Left lobe of liver (tissue), 2 donors: ENCODE measurements around the gene COPS6. TPM values are rescaled to one million over a fixed set of nuclear protein-coding genes. Genes with fewer than 3 reads are reported as not detected.
A peak's percentile ranks its signal among the peaks of the same experiment; 100 is the strongest.

ENCODE experiments used
- ATAC-seq: fragments of 200-7000 bp; cut with Tn5 transposase; one replicate; pipeline ENCODE4 v1.9.1; 2020; ENCODE audit warnings: mild to moderate bottlenecking, moderate library complexity
- DNase-seq: peaks from one replicate; pipeline ENCODE4 v3.0.0-alpha.2; 2020; ENCODE audit warnings: low spot score
- total RNA-seq: library from RNA; stranded (reverse); gene quantifications from one replicate; pipeline ENCODE4 v1.2.1, GENCODE V29; 2021
- donor health status: DM: no; HTN: no; CAD: no; lungs with moderate emphysema.
- donor health status: DM: no; HTN: yes; CAD: no.

COPS6 gene
- 42.6 TPM for total RNA-seq

- ATAC-seq (peak; percentile 89), DNase-seq (peak; percentile 86)
These were observed at the start of gene COPS6 for GRCh38 chr7:100088621-100089457. COPS6 (plus strand) TSS chr7:100088969; CDS start chr7:100088991, 22 bp downstream.

- ATAC-seq (no peak), DNase-seq (no peak)
These were observed 48.2 kb upstream of the COPS6 start for GRCh38 chr7:100040575-100040974.

GRCh38 chr7:100044718-100045117 is 44.1 kb upstream of the COPS6 start:
- ATAC-seq (peak; percentile 75), DNase-seq (peak; percentile 73)

GRCh38 chr7:100048680-100049079 is 40.1 kb upstream of the COPS6 start:
- ATAC-seq, result no peak

GRCh38 chr7:100049441-100050291 is 39.1 kb upstream of the COPS6 start, which contains the start of gene ZSCAN21:
ZSCAN21 (plus strand) TSS chr7:100049774; CDS start chr7:100057007, 7,233 bp downstream.
- ATAC-seq, result peak; percentile 86

More at GRCh38 chr7:100048680-100049079, 40.1 kb upstream of the COPS6 start:
- DNase-seq, result no peak

GRCh38 chr7:100051611-100052010 is 37.2 kb upstream of the COPS6 start:
- ATAC-seq (no peak), DNase-seq (no peak)

More at GRCh38 chr7:100049441-100050291, 39.1 kb upstream of the COPS6 start, which contains the start of gene ZSCAN21:
- peak; percentile 86 for DNase-seq

- DNase-seq (no peak), ATAC-seq (peak; percentile 79)
These were observed 35.6 kb upstream of the COPS6 start for GRCh38 chr7:100053215-100053614.

- ATAC-seq, result no peak
- no peak for DNase-seq
These were observed 31.8 kb upstream of the COPS6 start for GRCh38 chr7:100057006-100057405.

GRCh38 chr7:100059251-100059739 is 29.5 kb upstream of the COPS6 start:
- no peak for ATAC-seq
- no peak for DNase-seq

- no peak for DNase-seq
- no peak for ATAC-seq
These were observed 27.1 kb upstream of the COPS6 start for GRCh38 chr7:100061518-100062193.

GRCh38 chr7:100063376-100063775 is 25.4 kb upstream of the COPS6 start:
- ATAC-seq, result no peak
- DNase-seq, result no peak

- DNase-seq (no peak), ATAC-seq (no peak)
These were observed 24.6 kb upstream of the COPS6 start for GRCh38 chr7:100064162-100064561.

- peak; percentile 92 for ATAC-seq
- peak; percentile 88 for DNase-seq
These were observed 23.1 kb upstream of the COPS6 start for GRCh38 chr7:100065452-100066186.

GRCh38 chr7:100066953-100067352 is 21.8 kb upstream of the COPS6 start:
- DNase-seq, result no peak
- ATAC-seq, result no peak

- DNase-seq, result no peak
- no peak for ATAC-seq
These were observed 18.8 kb upstream of the COPS6 start for GRCh38 chr7:100069991-100070390.

GRCh38 chr7:100071018-100071723 is 17.6 kb upstream of the COPS6 start:
- ATAC-seq, result no peak

GRCh38 chr7:100072462-100072861 is 16.3 kb upstream of the COPS6 start:
- ATAC-seq, result no peak
- DNase-seq, result no peak

More at GRCh38 chr7:100071018-100071723, 17.6 kb upstream of the COPS6 start:
- no peak for DNase-seq

GRCh38 chr7:100074841-100075240 is 13.9 kb upstream of the COPS6 start:
- no peak for ATAC-seq
- no peak for DNase-seq

GRCh38 chr7:100075418-100075817 is 13.4 kb upstream of the COPS6 start:
- ATAC-seq, result no peak
- no peak for DNase-seq
